ENCODE measurements around the gene ZNF780B.

The ZNF780B gene

GRCh38 chr19:39996811-39997637, 59.0 kb downstream of the ZNF780B start, which contains the start of gene ZNF546:
ZNF546 (plus strand) TSS chr19:39997060; CDS start chr19:39998327, 1,267 bp downstream.
- peak within 1 kb of the TSS; percentile 89 for H3K4me3 ChIP-seq (ENCODE audit: control insufficient read depth, low read depth, low read length)
- peak; percentile 93 for DNase-seq (ENCODE audit: low read depth)
- no peak for TF ChIP-seq CTCF (conservative IDR thresholded peaks at IDR 0.05; ENCODE audit: control insufficient read depth, insufficient read depth, low read depth, low read length)

- H3K4me3 ChIP-seq (ENCODE audit: control insufficient read depth, low read depth, low read length), result peak overlapping the region; percentile 89
- DNase-seq (ENCODE audit: low read depth), result peak; percentile 78
- TF ChIP-seq CTCF (conservative IDR thresholded peaks at IDR 0.05; ENCODE audit: control insufficient read depth, insufficient read depth, low read depth, low read length), result no peak
Observed at GRCh38 chr19:39996218-39996810, 59.7 kb downstream of the ZNF780B start.

- TF ChIP-seq CTCF (conservative IDR thresholded peaks at IDR 0.05; ENCODE audit: control insufficient read depth, insufficient read depth, low read depth, low read length), result no peak
- H3K4me3 ChIP-seq (ENCODE audit: control insufficient read depth, low read depth, low read length), result peak overlapping the region; percentile 89
- no peak for DNase-seq (ENCODE audit: low read depth)
Observed at GRCh38 chr19:39995794-39996193, 60.2 kb downstream of the ZNF780B start.

GRCh38 chr19:39994361-39994760, 61.7 kb downstream of the ZNF780B start:
- H3K4me3 ChIP-seq (ENCODE audit: control insufficient read depth, low read depth, low read length), result no peak overlapping the region

GRCh38 chr19:39993605-39994004, 62.4 kb downstream of the ZNF780B start:
- no peak for TF ChIP-seq CTCF (conservative IDR thresholded peaks at IDR 0.05; ENCODE audit: control insufficient read depth, insufficient read depth, low read depth, low read length)
- H3K4me3 ChIP-seq (ENCODE audit: control insufficient read depth, low read depth, low read length), result no peak overlapping the region
- no peak for DNase-seq (ENCODE audit: low read depth)

More at GRCh38 chr19:39994361-39994760, 61.7 kb downstream of the ZNF780B start:
- DNase-seq (ENCODE audit: low read depth), result no peak
- TF ChIP-seq CTCF (conservative IDR thresholded peaks at IDR 0.05; ENCODE audit: control insufficient read depth, insufficient read depth, low read depth, low read length), result no peak

GRCh38 chr19:39987596-39987995, 68.4 kb downstream of the ZNF780B start:
- no peak for TF ChIP-seq CTCF (conservative IDR thresholded peaks at IDR 0.05; ENCODE audit: control insufficient read depth, insufficient read depth, low read depth, low read length)
- H3K4me3 ChIP-seq (ENCODE audit: control insufficient read depth, low read depth, low read length), result no peak overlapping the region
- DNase-seq (ENCODE audit: low read depth), result no peak
